GM21528 (cell line): Measurements from ENCODE around the gene ME2.
"Not testable (repeated sequence)": the region's sequence is repeated elsewhere in the genome, so short reads cannot be mapped to it uniquely, and the experiment has no call there.

Source experiments
- ATAC-seq: cut with Tn5 transposase; IDR thresholded peaks from one replicate; pipeline ENCODE4 v1.9.1; 2021; ENCODE audit warnings: mild to moderate bottlenecking, moderate library complexity; ENCODE audit not compliant: unreplicated experiment, low FRiP score

The ME2 gene

DNA sequence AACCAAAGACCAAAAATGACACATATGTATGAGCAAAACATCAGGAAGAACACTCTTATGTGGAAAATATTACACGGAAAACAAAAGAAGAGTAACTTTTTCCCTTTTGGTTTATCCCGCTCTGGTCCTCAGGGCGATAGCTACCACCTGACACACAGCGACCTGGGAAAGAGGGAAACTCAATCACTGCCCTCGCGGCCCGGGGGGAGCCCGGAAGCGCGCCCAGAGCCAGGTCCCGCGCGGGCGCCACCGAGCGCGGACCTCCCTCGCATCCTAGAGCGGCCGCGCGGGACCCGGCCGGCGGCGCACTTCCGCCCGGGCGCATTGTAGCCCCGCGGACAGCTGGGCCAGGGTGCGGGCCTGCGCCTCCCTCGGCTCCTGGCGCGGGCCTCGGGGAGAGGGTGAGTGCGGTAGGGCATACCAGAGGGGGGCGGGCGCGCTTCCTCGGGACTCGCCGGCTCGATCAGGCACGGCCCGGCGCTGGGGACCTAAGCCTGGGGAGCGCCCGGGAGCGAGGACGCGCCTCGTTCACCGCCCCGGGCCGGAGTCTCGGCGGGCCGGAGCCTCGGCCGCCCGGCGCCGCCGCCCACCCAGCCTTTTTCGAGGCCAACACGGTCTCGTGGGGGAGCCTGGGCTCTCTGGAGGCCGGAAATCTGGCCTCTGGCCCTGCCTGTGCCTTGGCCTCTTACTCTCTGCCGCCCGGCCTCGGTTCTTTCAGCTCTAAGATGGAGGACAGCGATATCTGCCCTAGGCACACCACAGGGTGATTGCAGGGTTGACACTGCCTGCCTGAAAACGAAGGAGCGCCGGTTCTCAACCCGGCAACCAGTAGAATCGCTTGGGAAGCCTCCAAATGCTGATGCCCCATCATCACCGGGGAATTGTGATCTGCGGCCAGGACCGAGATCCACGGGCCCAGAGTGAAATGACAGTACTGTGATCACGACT lies 89.1 kb downstream of the ME2 start, which contains the start of gene ELAC1:
TSS of gene ELAC1 (plus strand) at position 327 of the 948 bp plus-strand sequence. CDS start 6,365 bp downstream, outside the sequence.
- ATAC-seq: peak; percentile 98

DNA sequence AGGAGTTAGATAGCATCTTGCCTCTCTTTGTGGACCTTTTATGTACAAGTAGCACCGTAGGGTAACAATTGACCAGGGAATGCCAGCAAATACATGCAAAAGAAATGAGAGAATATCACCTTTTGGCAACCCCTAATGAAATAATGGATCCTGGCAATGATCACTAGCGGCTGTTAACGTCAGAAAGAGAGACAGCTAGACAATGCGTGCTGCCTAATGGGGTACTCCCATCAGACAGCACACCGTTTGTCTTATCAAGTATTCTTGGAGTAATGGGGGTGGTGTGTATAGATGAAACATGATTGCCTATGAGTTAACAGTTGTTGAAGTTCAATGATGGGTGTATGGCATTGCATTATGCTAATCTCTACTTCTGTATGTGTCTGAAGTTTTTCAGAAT lies 90.5 kb downstream of the ME2 start:
- ATAC-seq: no peak

DNA sequence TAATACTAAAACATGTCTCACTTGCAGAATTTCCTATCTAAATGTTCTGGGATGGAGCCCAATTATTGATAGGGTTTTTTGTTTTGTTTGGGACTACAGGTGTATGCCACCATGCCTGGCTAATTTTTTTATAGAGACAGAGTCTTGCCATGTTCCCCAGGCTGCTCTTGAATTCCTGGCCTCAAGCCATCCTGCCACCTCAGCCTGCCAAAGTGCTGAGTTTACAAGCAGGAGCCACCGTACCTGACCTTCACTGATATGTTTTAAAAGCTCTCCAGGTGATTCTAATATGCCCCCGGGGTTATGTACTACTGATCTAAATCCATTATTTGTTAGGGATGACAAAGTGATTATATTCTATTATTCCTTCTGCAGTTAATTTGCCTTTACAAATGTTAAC lies 91.1 kb downstream of the ME2 start:
- ATAC-seq: no peak

DNA sequence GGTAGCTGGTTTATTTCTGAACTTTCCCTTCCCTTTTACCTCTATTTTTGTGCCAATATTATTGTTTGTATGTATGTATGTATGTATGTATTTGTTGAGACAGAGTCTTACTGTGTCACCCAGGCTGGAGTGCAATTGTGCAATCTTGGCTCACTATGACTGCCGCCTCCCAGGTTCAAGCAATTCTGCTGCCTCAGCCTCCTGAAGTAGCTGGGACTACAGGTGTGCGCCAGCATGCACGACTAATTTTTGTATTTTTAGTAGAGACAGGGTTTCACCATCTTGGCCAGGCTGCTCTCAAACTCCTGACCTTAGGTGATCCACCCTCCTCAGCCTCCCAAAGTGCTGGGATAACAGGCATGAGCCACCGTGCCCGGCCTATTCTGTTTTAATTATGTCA lies 93.5 kb downstream of the ME2 start:
- not testable (repeated sequence) for ATAC-seq

DNA sequence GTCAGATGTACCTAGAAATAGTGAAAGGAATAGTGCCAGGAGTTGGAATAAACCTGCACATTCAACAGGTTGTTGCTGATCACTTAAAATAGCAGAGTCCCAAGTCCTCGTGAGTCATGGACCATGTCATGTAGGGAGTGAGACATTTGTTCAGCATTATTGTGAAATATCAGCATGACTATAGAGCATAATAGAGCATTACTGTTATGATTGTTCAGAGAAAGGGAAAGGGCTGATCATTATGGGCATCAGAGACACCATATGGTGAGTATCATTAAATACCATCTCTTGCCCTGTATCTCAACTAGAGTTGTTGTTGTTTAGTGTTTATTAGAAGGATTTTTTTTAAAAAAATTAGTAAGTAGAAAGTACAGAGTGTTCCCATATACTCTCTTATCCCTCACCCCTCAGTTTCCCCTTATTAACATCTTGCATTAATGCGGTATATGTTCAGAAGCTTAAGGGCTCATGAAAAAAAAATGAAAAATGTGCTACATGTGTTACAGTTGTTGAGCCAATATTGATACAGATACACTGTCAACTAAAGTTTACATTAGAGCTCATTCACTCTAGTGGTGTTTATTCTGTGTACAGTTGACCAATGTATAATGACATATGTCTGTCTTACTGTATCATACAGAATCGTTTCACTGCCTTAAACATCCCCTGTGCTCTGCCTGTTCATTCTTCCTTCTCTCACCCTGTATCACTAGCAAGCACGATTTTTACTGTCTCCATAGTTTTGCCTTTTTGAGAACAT lies 94.6 kb downstream of the ME2 start:
- ATAC-seq: no peak

DNA sequence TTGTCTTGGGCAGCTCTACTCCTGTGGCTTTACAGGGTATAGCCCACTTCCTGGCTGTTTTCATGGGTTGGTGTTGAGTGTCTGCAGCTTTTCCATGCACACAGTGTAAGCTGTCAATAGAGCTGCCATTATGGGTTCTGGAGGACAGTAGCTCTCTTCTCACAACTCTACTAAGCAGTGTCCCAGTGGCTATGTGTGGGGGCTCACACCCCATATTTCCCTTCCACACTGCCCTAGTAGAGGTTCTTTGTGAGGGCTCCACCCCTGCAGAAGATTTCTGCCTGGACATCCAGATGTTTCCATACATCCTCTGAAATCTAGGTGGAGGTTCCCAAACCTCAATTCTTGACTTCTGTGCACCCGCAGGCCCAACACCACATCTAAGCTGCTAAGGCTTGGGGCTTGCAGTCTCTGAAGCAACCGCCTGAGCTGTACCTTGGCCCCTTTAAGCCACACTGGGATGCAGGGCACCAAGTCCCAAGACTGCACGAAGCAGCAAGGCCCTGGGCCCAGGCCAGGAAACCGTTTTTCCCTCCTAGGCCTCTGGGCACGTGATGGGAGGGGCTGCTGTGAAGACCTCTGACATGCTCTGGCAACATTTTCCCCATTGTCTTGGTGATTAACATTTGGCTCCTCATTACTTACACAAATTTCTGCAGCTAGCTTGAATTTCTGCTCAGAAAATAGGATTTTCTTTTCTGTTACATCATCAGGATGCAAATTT lies 98.3 kb downstream of the ME2 start:
- ATAC-seq: no peak

DNA sequence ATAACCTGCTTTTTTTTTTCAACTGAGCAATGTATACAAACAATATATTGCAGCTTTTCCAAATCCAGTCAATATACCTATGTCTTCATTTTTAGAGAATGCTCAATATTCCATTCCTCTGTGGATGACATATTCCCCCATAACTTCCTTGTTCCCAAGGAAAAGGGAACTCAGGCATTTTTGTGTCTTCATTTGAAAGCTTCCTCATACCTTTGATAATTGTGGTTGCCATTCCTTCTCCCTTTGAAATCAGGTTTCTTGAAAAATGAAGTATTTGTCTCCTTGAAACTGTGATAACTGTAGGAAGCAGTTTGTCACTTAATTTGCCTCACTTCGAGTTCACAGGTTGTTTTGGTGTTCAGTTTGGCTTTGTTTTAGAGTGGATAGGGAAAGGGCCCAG lies 102.5 kb downstream of the ME2 start:
- no peak for ATAC-seq

DNA sequence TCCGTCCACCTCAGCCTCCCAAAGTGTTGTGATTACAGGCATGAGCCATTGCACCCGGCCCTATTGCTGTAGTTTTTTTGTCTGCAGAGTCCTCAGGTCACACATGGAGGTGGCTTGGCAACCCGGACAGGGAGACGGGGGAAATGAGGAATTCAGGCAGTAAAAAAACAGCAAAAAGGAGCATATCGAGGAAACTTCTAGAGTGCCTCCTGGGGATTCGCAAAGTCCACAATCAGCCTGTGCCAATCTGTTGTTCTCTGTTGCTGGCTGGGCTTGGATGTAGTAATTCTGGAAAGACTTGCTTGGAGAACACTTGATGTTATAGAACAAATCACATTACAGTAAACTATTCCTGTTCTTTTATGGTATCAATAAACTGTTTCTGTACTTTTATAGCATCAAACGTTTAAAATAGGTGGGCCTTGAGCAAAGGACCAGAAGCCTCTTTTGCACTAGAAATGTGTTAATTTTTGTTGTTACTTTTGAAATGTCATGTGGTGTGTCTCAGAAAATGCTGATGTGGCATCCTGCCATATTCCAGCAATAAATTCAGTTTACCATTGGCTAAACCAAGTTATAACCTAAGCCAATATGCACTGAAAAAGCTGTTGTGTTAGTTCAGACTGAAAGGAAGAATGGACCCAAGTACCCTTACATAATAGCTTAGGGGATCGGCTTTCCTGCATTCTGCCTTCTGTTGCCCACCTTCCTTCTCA lies 103.3 kb downstream of the ME2 start:
- ATAC-seq: no peak

DNA sequence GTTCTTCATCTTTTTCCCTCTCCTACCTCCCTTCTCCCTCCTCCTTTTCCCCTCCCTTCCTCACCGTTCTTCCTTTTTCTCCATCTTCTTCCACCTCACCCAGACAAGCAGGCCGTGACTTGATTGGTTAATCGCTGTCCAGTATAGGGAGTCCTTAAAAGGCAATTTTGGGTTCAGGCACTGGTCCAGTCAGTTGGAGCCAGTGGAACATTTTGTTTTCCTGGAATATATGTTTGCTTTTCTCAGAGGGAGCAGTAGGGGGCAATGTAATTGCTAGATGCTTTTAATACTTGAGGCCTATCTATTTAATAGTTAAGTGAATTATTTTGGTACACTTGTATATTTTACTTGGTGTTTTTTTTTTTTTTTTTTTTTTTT lies 103.9 kb downstream of the ME2 start:
- ATAC-seq: no peak

DNA sequence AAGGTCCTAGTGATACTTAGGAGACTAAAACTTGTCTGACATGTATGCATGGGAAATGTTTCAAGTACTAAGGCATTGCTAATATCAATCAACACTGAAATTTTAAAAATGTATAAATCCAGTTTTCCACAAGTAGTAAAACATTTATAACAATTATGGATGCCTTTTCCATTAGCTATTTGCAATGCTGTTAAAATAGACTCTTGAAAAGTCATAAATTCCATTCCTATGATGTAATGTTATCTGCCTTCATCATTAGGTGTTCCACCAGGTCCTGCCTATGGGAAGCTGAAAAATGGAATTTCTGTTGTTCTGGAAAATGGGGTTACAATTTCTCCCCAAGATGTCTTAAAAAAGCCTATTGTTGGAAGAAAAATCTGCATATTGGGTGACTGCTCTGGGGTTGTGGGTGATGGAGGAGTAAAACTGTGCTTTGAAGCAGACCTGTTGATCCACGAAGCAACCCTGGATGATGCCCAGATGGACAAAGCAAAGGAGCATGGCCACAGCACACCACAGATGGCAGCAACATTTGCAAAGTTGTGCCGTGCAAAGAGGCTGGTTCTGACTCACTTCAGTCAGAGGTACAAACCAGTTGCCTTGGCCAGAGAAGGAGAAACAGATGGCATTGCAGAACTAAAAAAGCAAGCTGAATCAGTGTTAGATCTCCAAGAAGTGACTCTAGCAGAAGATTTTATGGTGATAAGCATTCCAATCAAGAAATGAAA lies 107.6 kb downstream of the ME2 start:
- no peak for ATAC-seq

DNA sequence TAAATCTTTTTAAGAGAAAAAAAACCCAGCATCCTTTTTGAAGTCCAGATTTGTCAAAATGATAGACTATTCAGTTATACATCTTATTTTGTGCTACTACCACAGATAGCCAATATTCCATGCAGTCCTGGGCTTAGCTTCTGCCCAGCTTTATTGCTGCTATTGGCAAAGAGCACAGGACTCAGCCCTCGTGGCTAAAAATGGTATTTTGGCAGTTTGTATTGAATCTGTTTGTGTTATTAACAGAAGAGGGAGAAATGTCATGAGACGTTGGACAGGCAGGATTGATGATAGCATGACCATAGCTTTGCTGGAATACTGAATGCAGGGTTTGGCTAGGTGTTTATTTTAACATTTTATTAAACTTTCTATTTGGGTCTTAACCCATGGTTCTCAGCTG lies 108.3 kb downstream of the ME2 start:
- no peak for ATAC-seq

DNA sequence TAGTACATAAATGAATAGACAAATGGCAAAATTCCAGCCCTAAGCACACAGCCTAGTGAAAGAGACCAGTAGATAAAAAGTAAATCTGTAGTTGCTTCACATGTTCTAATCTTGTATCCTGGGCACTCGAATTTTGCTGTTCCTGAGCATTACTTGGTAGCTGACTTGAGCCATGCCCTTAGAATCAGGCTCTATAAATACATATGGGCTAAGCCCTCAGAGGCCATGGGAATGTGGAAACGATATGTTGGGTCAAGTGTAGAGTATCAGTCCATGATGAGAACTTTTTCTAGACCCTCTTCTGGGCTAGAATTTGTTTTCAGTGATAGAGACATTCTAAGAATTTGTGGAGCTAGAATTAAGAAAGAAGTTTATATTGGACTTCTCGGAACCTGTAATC lies 110.8 kb downstream of the ME2 start:
- ATAC-seq: no peak

DNA sequence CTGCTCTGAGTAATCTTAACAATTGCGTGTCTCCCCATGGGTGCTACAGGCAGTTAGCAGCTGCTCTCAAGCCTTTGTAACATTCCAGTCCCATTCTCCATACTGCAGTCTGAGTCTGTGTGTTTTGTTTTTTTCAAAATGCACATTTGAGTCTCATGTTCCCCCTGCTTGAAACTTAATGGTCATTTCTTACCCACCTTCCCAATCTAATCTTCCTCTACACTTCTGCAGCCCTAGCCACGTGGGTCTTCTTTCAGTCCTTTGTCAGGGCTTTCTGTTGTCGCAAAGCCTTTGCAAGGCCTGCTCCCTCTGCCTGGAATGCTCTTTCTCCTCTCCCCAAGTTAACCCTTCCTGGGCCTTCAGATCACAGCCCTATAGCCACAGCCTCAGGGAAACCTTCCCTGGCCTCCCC lies 113.4 kb downstream of the ME2 start:
- ATAC-seq: no peak

DNA sequence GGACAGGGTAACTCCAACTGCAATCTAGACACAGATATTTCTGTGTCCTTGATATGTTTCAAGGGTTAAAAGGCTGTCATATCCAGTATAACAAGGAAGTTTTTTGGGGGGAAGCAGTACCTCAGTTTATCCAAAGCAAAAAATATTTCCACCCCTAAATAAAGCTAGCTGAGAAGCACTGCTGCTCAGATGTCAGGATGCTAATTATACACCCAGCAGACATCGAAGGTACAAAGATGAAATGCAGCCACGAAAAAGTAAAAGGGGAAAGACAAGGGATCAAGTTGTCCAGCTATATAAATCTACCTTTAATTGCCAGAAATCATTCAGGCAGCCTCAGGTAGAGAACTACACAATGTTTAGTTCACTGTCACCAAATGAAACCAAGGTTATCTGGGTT lies 115.1 kb downstream of the ME2 start:
- ATAC-seq: no peak

DNA sequence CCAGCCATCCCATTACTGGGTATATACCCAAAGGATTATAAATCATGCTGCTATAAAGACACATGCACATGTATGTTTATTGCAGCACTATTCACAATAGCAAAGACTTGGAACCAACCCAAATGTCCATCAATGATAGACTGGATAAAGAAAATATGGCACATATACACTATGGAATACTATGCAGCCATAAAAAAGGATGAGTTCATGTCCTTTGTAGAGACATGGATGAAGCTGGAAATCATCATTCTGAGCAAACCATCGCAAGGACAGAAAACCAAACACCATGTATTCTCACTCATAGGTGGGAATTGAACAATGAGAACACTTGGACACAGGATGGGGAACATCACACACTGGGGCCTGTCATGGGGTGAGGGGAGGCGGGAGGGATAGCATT lies 124.3 kb downstream of the ME2 start:
- ATAC-seq: not testable (repeated sequence)
